HCT116 (cell line): ENCODE measurements around the gene PLEKHA5.

ENCODE experiments used
- EZH2 ChIP-seq: fragments of 200-600 bp; sonication (generic); IDR thresholded peaks from 2 replicates; pipeline ENCODE4 v1.6.1; 2017; ENCODE audit warnings: antibody characterized with exemption, mixed run types
- JUND ChIP-seq: IDR thresholded peaks from 2 replicates; pipeline ENCODE4 v1.6.1; 2012
- YY1 ChIP-seq: IDR thresholded peaks from 2 replicates; pipeline ENCODE4 v1.6.1; 2011; ENCODE audit warnings: low read length, low read depth, moderate library complexity, mild to moderate bottlenecking; ENCODE audit not compliant: insufficient replicate concordance; ENCODE audit errors: extremely low read depth
- TF ChIP-seq, protein P1 (sequence below), 3 experiments: fragments of 200-600 bp in 1 of 3; sonication (generic) in 1 of 3; IDR thresholded peaks in 2 of 3; conservative IDR thresholded peaks in 1 of 3; 2 replicates each; pipeline ENCODE4 v1.5.1; 2012 to 2017; ENCODE audit warnings: low read depth in 2 of 3, low read length in 2 of 3, antibody characterized with exemption in 1 of 3, borderline replicate concordance in 1 of 3, control low read depth in 1 of 3, mild to moderate bottlenecking in 1 of 3, mixed read lengths in 1 of 3, mixed run types in 1 of 3, moderate library complexity in 1 of 3; ENCODE audit not compliant: insufficient read depth in 1 of 3

DNA sequence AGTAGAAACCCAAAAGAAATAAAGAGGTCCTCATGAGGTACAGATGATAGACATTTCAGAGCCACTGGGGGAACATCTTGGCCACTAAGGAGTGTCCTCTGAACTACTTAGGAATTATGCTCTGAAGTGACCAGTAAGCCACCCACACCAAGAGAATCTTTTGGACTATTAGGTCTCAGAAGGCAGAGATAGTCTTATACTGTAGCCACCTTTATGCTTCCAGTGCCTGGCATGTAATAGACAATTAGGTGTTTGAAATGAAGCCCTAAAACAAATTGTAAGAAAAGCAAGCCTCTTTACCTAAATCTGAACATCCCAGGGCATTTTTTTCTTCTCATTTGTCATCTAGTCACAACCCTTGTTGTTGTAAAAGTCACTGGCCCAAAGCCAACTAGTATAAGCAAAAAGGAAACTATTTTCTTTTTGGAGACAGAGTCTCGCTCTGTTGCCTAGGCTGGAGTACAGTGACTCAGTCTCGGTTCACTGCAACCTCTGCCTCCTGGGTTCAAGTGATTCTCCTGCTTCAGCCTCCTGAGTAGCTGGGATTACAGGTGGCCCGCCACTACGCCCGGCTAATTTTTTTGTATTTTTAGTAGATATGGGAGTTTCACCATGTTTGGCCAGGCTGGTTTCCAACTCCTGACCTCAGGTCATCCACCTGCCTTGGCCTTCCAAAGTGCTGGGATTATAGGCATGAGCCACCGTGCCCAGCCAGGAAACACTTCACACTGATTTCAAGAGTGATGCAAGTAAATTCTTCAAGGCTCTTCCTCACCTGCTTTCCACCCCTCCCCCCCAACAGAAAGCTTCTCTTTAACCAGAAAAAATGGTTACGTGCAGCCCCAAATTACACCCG, 11.1 kb downstream of the PLEKHA5 start:
- TF ChIP-seq, protein P1, sequence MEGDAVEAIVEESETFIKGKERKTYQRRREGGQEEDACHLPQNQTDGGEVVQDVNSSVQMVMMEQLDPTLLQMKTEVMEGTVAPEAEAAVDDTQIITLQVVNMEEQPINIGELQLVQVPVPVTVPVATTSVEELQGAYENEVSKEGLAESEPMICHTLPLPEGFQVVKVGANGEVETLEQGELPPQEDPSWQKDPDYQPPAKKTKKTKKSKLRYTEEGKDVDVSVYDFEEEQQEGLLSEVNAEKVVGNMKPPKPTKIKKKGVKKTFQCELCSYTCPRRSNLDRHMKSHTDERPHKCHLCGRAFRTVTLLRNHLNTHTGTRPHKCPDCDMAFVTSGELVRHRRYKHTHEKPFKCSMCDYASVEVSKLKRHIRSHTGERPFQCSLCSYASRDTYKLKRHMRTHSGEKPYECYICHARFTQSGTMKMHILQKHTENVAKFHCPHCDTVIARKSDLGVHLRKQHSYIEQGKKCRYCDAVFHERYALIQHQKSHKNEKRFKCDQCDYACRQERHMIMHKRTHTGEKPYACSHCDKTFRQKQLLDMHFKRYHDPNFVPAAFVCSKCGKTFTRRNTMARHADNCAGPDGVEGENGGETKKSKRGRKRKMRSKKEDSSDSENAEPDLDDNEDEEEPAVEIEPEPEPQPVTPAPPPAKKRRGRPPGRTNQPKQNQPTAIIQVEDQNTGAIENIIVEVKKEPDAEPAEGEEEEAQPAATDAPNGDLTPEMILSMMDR (IDR thresholded peaks at IDR 0.05 in 2 of 3, conservative IDR thresholded peaks at IDR 0.05 in 1 of 3; ENCODE audit: borderline replicate concordance in 1 of 3, insufficient read depth in 1 of 3, low read depth in 2 of 3, low read length in 2 of 3), result no peak
- TF ChIP-seq JUND (no peak), YY1 (no peak), EZH2 (no peak)
